Activated CD4-positive, alpha-beta memory T cell treated with anti-CD3 and anti-CD28 coated beads, Interleukin-2, amount 10 ng/mL, durations not matched to agents 7 days and 5 days (primary cell): ENCODE measurements around the gene DALRD3. TPM values are rescaled to one million over a fixed set of nuclear protein-coding genes. Genes with fewer than 3 reads are reported as not detected.
A peak's percentile ranks its signal among the peaks of the same experiment; 100 is the strongest.

Experiments
- CTCF ChIA-PET: fragments of 350-600 bp; sonication (Branson Sonifier 250); formaldehyde crosslinking; loops from one replicate; lab custom pipeline; 2021; ENCODE audit warnings: antibody characterized with exemption, inconsistent platforms; lab: Charles Lee
- POLR2A ChIA-PET: fragments of 350-600 bp; sonication (Branson Sonifier 250); formaldehyde crosslinking; loops from one replicate; lab custom pipeline; 2021; ENCODE audit warnings: antibody characterized with exemption; lab: Charles Lee
- DNase-seq: peaks from one replicate; pipeline ENCODE4 v3.0.0-alpha.2; 2020
- H3K27ac Mint-ChIP-seq: one replicate; pipeline ENCODE4 v1.8.0; 2021; ENCODE audit warnings: mild to moderate bottlenecking, mixed read lengths
- H3K27me3 Mint-ChIP-seq: one replicate; pipeline ENCODE4 v1.8.0; 2021; ENCODE audit warnings: mixed read lengths
- H3K36me3 Mint-ChIP-seq: one replicate; pipeline ENCODE4 v1.8.0; 2021; ENCODE audit warnings: low read depth, mixed read lengths
- H3K4me1 Mint-ChIP-seq: one replicate; pipeline ENCODE4 v1.8.0; 2021; ENCODE audit warnings: mixed read lengths
- H3K4me3 Mint-ChIP-seq: one replicate; pipeline ENCODE4 v1.8.0; 2021; ENCODE audit warnings: mild to moderate bottlenecking, mixed read lengths
- H3K9me3 Mint-ChIP-seq: one replicate; pipeline ENCODE4 v1.8.0; 2021; ENCODE audit warnings: mixed read lengths
- total RNA-seq, 2 experiments: library from RNA; stranded (reverse); gene quantifications; one replicate each; pipeline ENCODE4 v1.2.3, GENCODE V29; 2021

The DALRD3 gene
- total RNA-seq, 2 experiments from 2014 or later = 21.6 to 24.5 TPM

DNA sequence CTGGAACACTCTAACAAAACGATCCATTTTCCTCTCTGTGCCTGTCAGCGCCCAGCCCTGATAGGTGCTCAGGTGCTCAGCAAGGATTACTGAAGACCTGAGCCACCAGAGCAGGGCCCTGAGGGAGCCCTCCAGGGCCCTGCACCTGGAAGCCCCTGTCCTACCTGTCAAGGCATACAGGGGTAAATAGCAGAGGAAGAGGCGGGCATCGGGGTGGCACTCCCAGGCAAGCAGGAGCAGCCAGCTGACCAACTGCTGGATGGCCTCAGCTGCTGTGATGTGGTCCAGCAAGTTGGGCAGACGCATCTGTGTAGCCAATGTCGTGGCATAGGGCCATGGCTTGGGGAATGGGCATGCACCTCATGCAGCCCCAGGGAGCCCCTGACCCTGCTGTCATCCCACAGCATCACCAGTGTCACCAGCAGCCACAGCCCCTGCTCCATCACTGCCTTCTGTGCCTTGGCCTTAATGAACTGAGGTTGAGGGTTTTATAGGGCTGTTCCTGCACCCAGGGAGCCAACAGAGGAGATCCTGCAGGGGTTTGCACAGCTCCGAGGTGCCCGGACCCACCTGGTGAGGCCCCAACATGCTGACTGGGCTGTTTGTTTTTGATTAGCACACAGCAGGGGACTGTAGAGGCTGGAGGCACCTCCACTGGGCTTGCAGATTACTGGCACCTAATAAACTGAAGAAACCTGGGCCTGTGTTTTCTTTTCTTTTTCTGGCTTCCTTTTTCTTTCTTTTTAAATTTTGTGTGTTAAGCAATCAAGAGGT lies 19.1 kb downstream of the DALRD3 start:
- CTCF ChIA-PET = interaction anchor here (1.5 kb wide), 1 partner anchor 9 kb away, joined by 6 read pairs; the partner anchor contains the start of gene P4HTM

GRCh38 chr3:48997714-48998637 lies 20.4 kb downstream of the DALRD3 start:
- Mint-ChIP-seq H3K4me1 (peaks cover 29% of the 10 kb centered on the region), H3K9me3 (no peaks in the 10 kb centered on the region), H3K27ac (no peak overlapping the region), H3K4me3 (no peak overlapping the region), H3K36me3 (peaks cover 9% of the 10 kb centered on the region), H3K27me3 (no peaks in the 10 kb centered on the region)
- DNase-seq = no peak
- ChIA-PET POLR2A (interaction anchor here (3.4 kb wide), 1 partner anchor 10 kb away, joined by 28 read pairs; the partner anchor contains the start of gene WDR6), CTCF (interaction anchor here (1.3 kb wide), 1 partner anchor 20 kb away, joined by 3 read pairs; the partner anchor contains the start of gene DALRD3)

More for the DNA sequence above, 19.1 kb downstream of the DALRD3 start:
- no peak for DNase-seq
- peaks cover 6% of the 10 kb centered on the region for H3K36me3 Mint-ChIP-seq
- POLR2A ChIA-PET = interaction anchor here (0.7 to 1.4 kb wide), 2 partner anchors 8 to 22 kb away, joined by 3 to 4 read pairs; no protein-coding TSS in a partner anchor
- no peak overlapping the region for H3K27ac Mint-ChIP-seq
- H3K4me1 Mint-ChIP-seq = peaks cover 18% of the 10 kb centered on the region
- H3K27me3 Mint-ChIP-seq = no peaks in the 10 kb centered on the region
- no peaks in the 10 kb centered on the region for H3K9me3 Mint-ChIP-seq
- no peak overlapping the region for H3K4me3 Mint-ChIP-seq

DNA sequence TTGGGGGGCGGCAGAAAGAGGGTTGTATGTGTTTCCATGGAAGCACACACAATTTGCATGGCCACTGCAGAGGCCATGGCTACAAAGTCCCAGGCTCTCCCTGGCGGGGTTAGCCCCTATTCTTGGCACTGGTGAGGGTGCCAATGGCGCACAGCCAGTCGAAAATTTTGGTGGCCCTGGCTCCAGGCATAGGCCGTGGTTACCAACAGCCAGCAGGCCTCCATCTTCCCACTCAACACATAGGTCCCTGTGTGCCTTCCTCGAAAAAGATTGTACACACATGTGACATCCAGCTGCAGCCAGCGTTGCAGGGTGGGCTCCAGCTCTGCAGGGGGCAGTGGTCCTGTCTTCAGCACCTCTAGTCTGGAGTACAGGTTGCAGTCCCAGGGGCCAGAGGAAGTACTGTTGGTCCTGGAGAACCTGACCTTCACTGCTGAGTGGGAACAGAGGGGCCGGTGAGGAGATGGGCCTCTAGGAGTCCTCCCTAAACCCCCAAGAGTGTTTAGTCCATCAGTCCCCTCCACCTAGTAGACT lies 21.2 kb downstream of the DALRD3 start:
- DNase-seq = no peak
- Mint-ChIP-seq H3K27ac (no peak overlapping the region), H3K4me1 (peaks cover 26% of the 10 kb centered on the region), H3K9me3 (no peaks in the 10 kb centered on the region), H3K27me3 (no peaks in the 10 kb centered on the region), H3K36me3 (peaks cover 9% of the 10 kb centered on the region), H3K4me3 (no peak overlapping the region)
- ChIA-PET POLR2A (interaction anchor here (3.4 kb wide), 1 partner anchor 10 kb away, joined by 28 read pairs; the partner anchor contains the start of gene WDR6), CTCF (interaction anchor here (1.8 kb wide), 1 partner anchor 9 kb away, joined by 8 read pairs; no protein-coding TSS in a partner anchor)

DNA sequence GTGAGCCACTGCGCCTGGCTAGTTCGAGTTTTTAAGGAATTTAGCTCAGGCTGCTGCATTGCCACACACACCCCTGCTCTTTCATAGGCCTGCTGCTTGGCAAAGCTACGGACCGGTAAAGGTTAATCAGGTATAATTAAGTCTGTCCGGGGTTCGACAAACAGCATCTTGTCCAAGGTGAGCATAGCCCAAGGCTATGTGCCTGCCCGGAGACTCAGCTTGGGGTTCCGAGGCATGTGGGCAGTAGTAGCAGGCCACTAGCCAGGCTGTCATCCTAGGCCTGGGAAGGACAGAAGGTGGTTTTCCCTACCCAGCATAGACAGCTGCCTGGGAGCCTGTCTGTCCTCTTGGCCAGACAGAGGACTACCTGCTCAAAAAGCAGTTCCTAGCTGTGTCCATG lies 21.7 kb downstream of the DALRD3 start:
- H3K4me1 Mint-ChIP-seq = peaks cover 29% of the 10 kb centered on the region
- POLR2A ChIA-PET = interaction anchor here (3.4 kb wide), 1 partner anchor 11 kb away, joined by 28 read pairs; the partner anchor contains the start of gene WDR6
- DNase-seq = no peak
- peaks cover 13% of the 10 kb centered on the region for H3K36me3 Mint-ChIP-seq
- H3K9me3 Mint-ChIP-seq = no peaks in the 10 kb centered on the region
- no peaks in the 10 kb centered on the region for H3K27me3 Mint-ChIP-seq
- H3K27ac Mint-ChIP-seq = no peak overlapping the region
- H3K4me3 Mint-ChIP-seq = no peak overlapping the region
- CTCF ChIA-PET = interaction anchor here (1.8 to 1.9 kb wide), 2 partner anchors 9 to 11 kb away, joined by 7 to 8 read pairs; partner anchors contain the start of gene WDR6

DNA sequence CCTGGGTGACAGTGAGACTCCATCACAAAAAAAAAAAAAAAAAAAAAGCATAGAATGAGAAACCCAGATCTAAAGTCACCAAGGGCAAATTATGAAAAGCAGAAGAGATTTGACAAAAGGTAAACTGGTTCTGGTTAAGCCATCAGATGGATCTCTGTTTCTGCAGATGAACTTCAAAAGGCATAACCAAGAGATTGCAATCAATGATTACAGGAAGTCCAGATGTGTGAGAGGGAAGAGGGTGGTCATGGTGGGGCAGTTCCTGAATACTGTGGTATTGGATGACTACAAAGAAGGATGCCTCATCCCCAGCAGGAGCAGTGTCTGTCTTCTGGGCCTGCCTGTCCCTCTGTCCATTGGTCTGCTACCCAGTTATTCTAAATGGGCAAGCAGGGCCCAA lies 24.5 kb downstream of the DALRD3 start:
- H3K4me1 Mint-ChIP-seq = peaks cover 43% of the 10 kb centered on the region
- no peaks in the 10 kb centered on the region for H3K9me3 Mint-ChIP-seq
- no peak overlapping the region for H3K4me3 Mint-ChIP-seq
- peaks cover 15% of the 10 kb centered on the region for H3K36me3 Mint-ChIP-seq
- H3K27me3 Mint-ChIP-seq = no peaks in the 10 kb centered on the region
- ChIA-PET POLR2A (interaction anchor here (1.0 to 1.8 kb wide), 2 partner anchors 13 to 27 kb away, joined by 4 to 10 read pairs; partner anchors contain the start of genes NDUFAF3 and WDR6), CTCF (no interaction called here)
- H3K27ac Mint-ChIP-seq = no peak overlapping the region
- no peak for DNase-seq

GRCh38 chr3:48991851-48992545 lies 26.4 kb downstream of the DALRD3 start:
- peaks cover 49% of the 10 kb centered on the region for H3K4me1 Mint-ChIP-seq
- CTCF ChIA-PET = interaction anchor here (0.9 to 9.4 kb wide), 5 partner anchors 15 to 276 kb away, joined by 3 to 124 read pairs (median 4); partner anchors contain the start of genes DALRD3, NDUFAF3, QRICH1 and WDR6
- DNase-seq = no peak

GRCh38 chr3:48990636-48991469 lies 27.5 kb downstream of the DALRD3 start:
- ChIA-PET POLR2A (interaction anchor here (0.8 to 9.0 kb wide), 10 partner anchors 9 to 274 kb away, joined by 3 to 190 read pairs (median 6); partner anchors contain the start of genes ARIH2, DALRD3, IMPDH2 and IP6K2), CTCF (interaction anchor here (1.0 to 9.4 kb wide), 4 partner anchors 9 to 103 kb away, joined by 4 to 124 read pairs (median 50); partner anchors contain the start of genes DALRD3, NDUFAF3, QRICH1 and WDR6)
- Mint-ChIP-seq H3K9me3 (no peaks in the 10 kb centered on the region), H3K27me3 (no peaks in the 10 kb centered on the region), H3K27ac (peak overlapping the region; percentile 90), H3K4me1 (peaks cover 49% of the 10 kb centered on the region), H3K36me3 (peaks cover 18% of the 10 kb centered on the region), H3K4me3 (peak overlapping the region; percentile 92)
- peak; percentile 58 for DNase-seq

More at GRCh38 chr3:48991851-48992545, 26.4 kb downstream of the DALRD3 start:
- H3K27me3 Mint-ChIP-seq = no peaks in the 10 kb centered on the region
- POLR2A ChIA-PET = interaction anchor here (0.8 to 9.0 kb wide), 4 partner anchors 15 to 102 kb away, joined by 3 to 190 read pairs (median 69); partner anchors contain the start of genes DALRD3, NDUFAF3, QRICH1 and WDR6
- H3K4me3 Mint-ChIP-seq = peak overlapping the region; percentile 92
- no peaks in the 10 kb centered on the region for H3K9me3 Mint-ChIP-seq
- H3K27ac Mint-ChIP-seq = peak overlapping the region; percentile 90
- H3K36me3 Mint-ChIP-seq = peaks cover 15% of the 10 kb centered on the region

DNA sequence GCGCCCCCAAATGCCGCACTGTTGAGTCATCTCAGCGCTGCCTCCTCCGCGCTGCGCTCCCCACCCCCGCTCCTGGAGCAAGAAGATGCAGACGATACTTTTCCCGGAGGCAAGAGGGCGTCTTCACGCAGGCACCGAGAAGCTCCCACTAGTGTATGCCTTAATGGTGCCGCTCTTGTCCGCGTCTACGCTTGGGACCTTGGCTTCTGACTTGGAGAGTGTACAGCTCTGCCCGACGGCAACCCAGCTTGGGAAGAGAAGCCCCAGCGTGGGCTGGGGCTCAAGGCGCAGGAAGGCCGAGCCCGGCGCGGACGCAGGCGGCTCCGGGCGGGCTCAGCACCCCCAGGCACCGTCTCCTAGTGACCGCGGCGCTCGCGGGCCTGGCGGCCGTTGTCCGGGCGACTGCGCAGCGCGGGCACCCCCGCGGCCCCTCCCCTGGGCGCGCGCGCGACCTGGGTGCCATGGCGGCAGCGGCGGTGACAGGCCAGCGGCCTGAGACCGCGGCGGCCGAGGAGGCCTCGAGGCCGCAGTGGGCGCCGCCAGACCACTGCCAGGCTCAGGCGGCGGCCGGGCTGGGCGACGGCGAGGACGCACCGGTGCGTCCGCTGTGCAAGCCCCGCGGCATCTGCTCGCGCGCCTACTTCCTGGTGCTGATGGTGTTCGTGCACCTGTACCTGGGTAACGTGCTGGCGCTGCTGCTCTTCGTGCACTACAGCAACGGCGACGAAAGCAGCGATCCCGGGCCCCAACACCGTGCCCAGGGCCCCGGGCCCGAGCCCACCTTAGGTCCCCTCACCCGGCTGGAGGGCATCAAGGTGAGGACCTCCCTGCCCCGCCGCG lies 28.4 kb downstream of the DALRD3 start, which contains the start of gene P4HTM:
P4HTM (plus strand) TSS at position 446 of the 840 bp plus-strand sequence; CDS start at position 462, 16 bp downstream.
- Mint-ChIP-seq H3K36me3 (peaks cover 19% of the 10 kb centered on the region), H3K4me3 (peak within 1 kb of the TSS; percentile 92), H3K27me3 (no peaks in the 10 kb centered on the region), H3K9me3 (no peaks in the 10 kb centered on the region), H3K27ac (peak within 1 kb of the TSS; percentile 90), H3K4me1 (peaks cover 45% of the 10 kb centered on the region)
- POLR2A ChIA-PET = interaction anchor here (0.9 to 9.0 kb wide), 11 partner anchors 10 to 273 kb away, joined by 3 to 190 read pairs (median 4); partner anchors contain the start of genes ARIH2, DALRD3, IMPDH2 and IP6K2
- CTCF ChIA-PET = interaction anchor here (0.9 to 9.4 kb wide), 12 partner anchors 10 to 478 kb away, joined by 3 to 124 read pairs (median 4); partner anchors contain the start of genes DALRD3, IMPDH2, NDUFAF3 and QRICH1
- peak; percentile 79 for DNase-seq

- ChIA-PET POLR2A (interaction anchor here (0.9 to 9.0 kb wide), 10 partner anchors 10 to 175 kb away, joined by 3 to 190 read pairs (median 4); partner anchors contain the start of genes ARIH2, DALRD3, IMPDH2 and NDUFAF3), CTCF (interaction anchor here (0.9 to 9.4 kb wide), 14 partner anchors 11 to 479 kb away, joined by 3 to 124 read pairs (median 4); partner anchors contain the start of genes DALRD3, IMPDH2, NDUFAF3 and PRKAR2A)
- no peaks in the 10 kb centered on the region for H3K27me3 Mint-ChIP-seq
- H3K4me1 Mint-ChIP-seq = peaks cover 40% of the 10 kb centered on the region
- peak overlapping the region; percentile 83 for H3K4me3 Mint-ChIP-seq
- H3K27ac Mint-ChIP-seq = peak overlapping the region; percentile 83
- H3K9me3 Mint-ChIP-seq = no peaks in the 10 kb centered on the region
- peaks cover 23% of the 10 kb centered on the region for H3K36me3 Mint-ChIP-seq
- DNase-seq = no peak
Observed at GRCh38 chr3:48989126-48989795, 29.1 kb downstream of the DALRD3 start.
